Fibroblast of lung (primary cell): ENCODE measurements around the gene ZNF579. TPM values are rescaled to one million over a fixed set of nuclear protein-coding genes. Genes with fewer than 3 reads are reported as not detected.

Experiments used
- DNase-seq, 2 donors: peaks; one replicate each; pipeline versions ENCODE4 v3.0.0 to v3.0.0-alpha.2; 2010; ENCODE audit warnings: low read depth in 2 of 2
- H2AFZ ChIP-seq: 2 replicates; pipeline ENCODE4 v1.5.1; 2012; ENCODE audit warnings: low read length, control low read depth, inconsistent platforms
- H3K27ac ChIP-seq: 2 replicates; pipeline ENCODE4 v1.5.1; 2011; ENCODE audit warnings: low read length, control low read depth; ENCODE audit not compliant: insufficient read depth
- H3K27me3 ChIP-seq: 2 replicates; pipeline ENCODE4 v1.5.1; 2011; ENCODE audit warnings: mild to moderate bottlenecking, low read length; ENCODE audit not compliant: control insufficient read depth, insufficient read depth
- H3K36me3 ChIP-seq: 2 replicates; pipeline ENCODE4 v1.5.1; 2011; ENCODE audit warnings: low read length; ENCODE audit not compliant: control insufficient read depth, insufficient read depth
- H3K4me1 ChIP-seq: 2 replicates; pipeline ENCODE4 v1.5.1; 2011; ENCODE audit warnings: low read length; ENCODE audit not compliant: control insufficient read depth, insufficient read depth; ENCODE audit errors: extremely low read depth
- H3K4me2 ChIP-seq: 2 replicates; pipeline ENCODE4 v1.5.1; 2011; ENCODE audit warnings: low read length, control low read depth; ENCODE audit not compliant: insufficient read depth; ENCODE audit errors: extremely low read depth
- H3K4me3 ChIP-seq, 4 experiments: fragments of 200-600 bp in 1 of 4; sonication (generic) in 1 of 4; replicated peaks in 1 of 4; 2 replicates each; pipeline ENCODE4 v1.5.1; 2011 to 2016; ENCODE audit warnings: low read length in 4 of 4, low read depth in 3 of 4, mild to moderate bottlenecking in 3 of 4, control low read depth in 2 of 4, inconsistent platforms in 1 of 4, mixed read lengths in 1 of 4; ENCODE audit not compliant: insufficient read depth in 1 of 4; ENCODE audit errors: control extremely low read depth in 1 of 4
- H3K79me2 ChIP-seq: 2 replicates; pipeline ENCODE4 v1.5.1; 2012; ENCODE audit warnings: mild to moderate bottlenecking, low read length, inconsistent platforms; ENCODE audit not compliant: control insufficient read depth, insufficient read depth
- H3K9ac ChIP-seq: 2 replicates; pipeline ENCODE4 v1.5.1; 2011; ENCODE audit warnings: mild to moderate bottlenecking, low read length, control low read depth; ENCODE audit not compliant: insufficient read depth
- H3K9me3 ChIP-seq: 2 replicates; pipeline ENCODE4 v1.5.1; 2012; ENCODE audit warnings: low read depth, low read length; ENCODE audit not compliant: control insufficient read depth, insufficient read depth
- H4K20me1 ChIP-seq: 2 replicates; pipeline ENCODE4 v1.5.1; 2011; ENCODE audit warnings: low read length; ENCODE audit not compliant: control insufficient read depth, insufficient read depth; ENCODE audit errors: extremely low read depth
- EZH2 ChIP-seq: IDR thresholded peaks from 2 replicates; pipeline ENCODE4 v1.5.1; 2012; ENCODE audit warnings: low read length, control low read depth, mild to moderate bottlenecking; ENCODE audit errors: missing control alignments
- polyA plus RNA-seq, 2 donors: library from polyadenylated mRNA; depleted of rRNA in 1 of 2; stranded (reverse) in 1 of 2; unstranded in 1 of 2; fragments of >200 nt; gene quantifications; 2 replicates each; pipeline ENCODE4 v1.2.1, GENCODE V29; 2011 to 2012; ENCODE audit warnings: missing spikeins in 1 of 2
- total RNA-seq: library from RNA; depleted of rRNA; stranded (reverse); fragments of >200 nt; gene quantifications from 2 replicates; pipeline ENCODE4 v1.2.1, GENCODE V29; 2014
- TF ChIP-seq, protein P1 (sequence below), 2 donors: IDR thresholded peaks in 1 of 2; conservative IDR thresholded peaks in 1 of 2; 1 replicate in 1 of 2; 2 replicates in 1 of 2; pipeline ENCODE4 v1.5.1; 2011 to 2012; ENCODE audit warnings: low read length in 2 of 2, control low read depth in 1 of 2, inconsistent platforms in 1 of 2, low read depth in 1 of 2, mild to moderate bottlenecking in 1 of 2

Gene ZNF579
- total and polyA plus RNA-seq, 2 donors (not counting 1 experiment from before 2014, with no cell fraction given) = 4.2 to 5.4 TPM

GRCh38 chr19:55563261-55563690 is 17.4 kb downstream of the ZNF579 start:
- no peaks in the 10 kb centered on the region for H4K20me1 ChIP-seq
- no peak overlapping the region for H3K4me3 ChIP-seq
- no peak overlapping the region for H2AFZ ChIP-seq
- TF ChIP-seq, protein P1, sequence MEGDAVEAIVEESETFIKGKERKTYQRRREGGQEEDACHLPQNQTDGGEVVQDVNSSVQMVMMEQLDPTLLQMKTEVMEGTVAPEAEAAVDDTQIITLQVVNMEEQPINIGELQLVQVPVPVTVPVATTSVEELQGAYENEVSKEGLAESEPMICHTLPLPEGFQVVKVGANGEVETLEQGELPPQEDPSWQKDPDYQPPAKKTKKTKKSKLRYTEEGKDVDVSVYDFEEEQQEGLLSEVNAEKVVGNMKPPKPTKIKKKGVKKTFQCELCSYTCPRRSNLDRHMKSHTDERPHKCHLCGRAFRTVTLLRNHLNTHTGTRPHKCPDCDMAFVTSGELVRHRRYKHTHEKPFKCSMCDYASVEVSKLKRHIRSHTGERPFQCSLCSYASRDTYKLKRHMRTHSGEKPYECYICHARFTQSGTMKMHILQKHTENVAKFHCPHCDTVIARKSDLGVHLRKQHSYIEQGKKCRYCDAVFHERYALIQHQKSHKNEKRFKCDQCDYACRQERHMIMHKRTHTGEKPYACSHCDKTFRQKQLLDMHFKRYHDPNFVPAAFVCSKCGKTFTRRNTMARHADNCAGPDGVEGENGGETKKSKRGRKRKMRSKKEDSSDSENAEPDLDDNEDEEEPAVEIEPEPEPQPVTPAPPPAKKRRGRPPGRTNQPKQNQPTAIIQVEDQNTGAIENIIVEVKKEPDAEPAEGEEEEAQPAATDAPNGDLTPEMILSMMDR (conservative IDR thresholded peaks at IDR 0.05 in 1 of 2, IDR thresholded peaks at IDR 0.05 in 1 of 2; ENCODE audit: low read depth in 1 of 2, low read length in 2 of 2) = no peak
- TF ChIP-seq EZH2 = no peak
- H3K27ac ChIP-seq = no peak overlapping the region
- no peak overlapping the region for H3K9ac ChIP-seq
- no peak overlapping the region for H3K4me2 ChIP-seq
- peak in 1 of 2 donors; percentile 24 for DNase-seq
- no peaks in the 10 kb centered on the region for H3K36me3 ChIP-seq
- no peaks in the 10 kb centered on the region for H3K4me1 ChIP-seq
- no peaks in the 10 kb centered on the region for H3K79me2 ChIP-seq
- no peaks in the 10 kb centered on the region for H3K27me3 ChIP-seq
- H3K9me3 ChIP-seq = no peaks in the 10 kb centered on the region

- no peak for DNase-seq
- no peak overlapping the region for H3K4me2 ChIP-seq
- H3K27me3 ChIP-seq = no peaks in the 10 kb centered on the region
- no peaks in the 10 kb centered on the region for H3K9me3 ChIP-seq
- H3K79me2 ChIP-seq = no peaks in the 10 kb centered on the region
- no peak overlapping the region for H3K9ac ChIP-seq
- no peak for TF ChIP-seq EZH2
- TF ChIP-seq, protein P1 (conservative IDR thresholded peaks at IDR 0.05 in 1 of 2, IDR thresholded peaks at IDR 0.05 in 1 of 2; ENCODE audit: low read depth in 1 of 2, low read length in 2 of 2) = no peak
- H3K36me3 ChIP-seq = no peaks in the 10 kb centered on the region
- H2AFZ ChIP-seq = no peak overlapping the region
- no peak overlapping the region for H3K27ac ChIP-seq
- H4K20me1 ChIP-seq = no peaks in the 10 kb centered on the region
- H3K4me3 ChIP-seq = no peak overlapping the region
- H3K4me1 ChIP-seq = no peaks in the 10 kb centered on the region
Measured at GRCh38 chr19:55559684-55560083, 21.0 kb downstream of the ZNF579 start.

DNA sequence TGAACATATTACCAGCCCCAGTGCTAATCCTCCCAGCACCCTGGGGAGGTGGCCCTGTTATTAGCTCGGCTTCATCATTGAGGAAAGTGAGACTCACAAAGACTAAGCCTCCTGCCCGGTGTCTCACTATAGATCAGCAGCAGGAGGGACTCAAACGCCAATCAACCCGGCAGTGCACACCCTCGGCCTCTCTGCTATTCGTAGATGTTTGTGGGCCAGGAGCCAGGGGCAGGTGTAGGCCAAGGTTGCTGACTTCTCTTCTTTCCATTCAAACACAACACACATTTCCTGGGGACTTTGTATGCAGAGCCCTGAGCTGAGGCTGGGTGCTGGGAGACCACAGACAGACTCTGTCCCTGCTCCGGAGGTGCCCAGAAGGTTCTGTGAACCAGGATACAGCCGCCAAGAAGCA is 25.9 kb downstream of the ZNF579 start:
- no peaks in the 10 kb centered on the region for H3K79me2 ChIP-seq
- H3K27ac ChIP-seq = no peak overlapping the region
- H3K9me3 ChIP-seq = no peaks in the 10 kb centered on the region
- no peaks in the 10 kb centered on the region for H3K27me3 ChIP-seq
- no peak overlapping the region for H3K4me3 ChIP-seq
- H2AFZ ChIP-seq = no peak overlapping the region
- no peak for TF ChIP-seq EZH2
- H3K4me2 ChIP-seq = no peak overlapping the region
- no peaks in the 10 kb centered on the region for H3K36me3 ChIP-seq
- DNase-seq = no peak
- no peaks in the 10 kb centered on the region for H4K20me1 ChIP-seq
- peaks cover 12% of the 10 kb centered on the region for H3K4me1 ChIP-seq
- no peak overlapping the region for H3K9ac ChIP-seq
